ENCODE data around the gene SNRPB.

- no peak for TF ChIP-seq CTCF (IDR thresholded peaks at IDR 0.05)
- TF ChIP-seq POLR2AphosphoS5 (IDR thresholded peaks at IDR 0.05): no peak
- no peak for TF ChIP-seq POLR2A (IDR thresholded peaks at IDR 0.05; ENCODE audit: low read depth)
Observed at GRCh38 chr20:2480381-2480780, 9.8 kb upstream of the SNRPB start.
